MM.1S (cell line): ENCODE measurements around the gene MET.

Experiments
- DNase-seq: peaks from one replicate; pipeline ENCODE4 v3.0.0-alpha.2; 2015
- H2AFZ ChIP-seq: fragments of 300-600 bp; sonication (generic); 2 replicates; pipeline ENCODE4 v1.6.0; 2016; ENCODE audit warnings: antibody characterized with exemption, low read length
- H3F3A ChIP-seq: fragments of 300-600 bp; sonication (generic); 2 replicates; pipeline ENCODE4 v1.6.1; 2016; ENCODE audit warnings: mild to moderate bottlenecking, antibody characterized with exemption, low read length, moderate library complexity, mixed read lengths; ENCODE audit not compliant: insufficient read depth
- H3K27ac ChIP-seq: fragments of 300-600 bp; sonication (generic); 2 replicates; pipeline ENCODE4 v1.5.1; 2016; ENCODE audit warnings: mild to moderate bottlenecking, low read length
- H3K27me3 ChIP-seq: fragments of 300-600 bp; sonication (generic); replicated peaks from 2 replicates; pipeline ENCODE4 v1.6.0; 2016; ENCODE audit warnings: low read length; ENCODE audit not compliant: insufficient read depth
- H3K36me3 ChIP-seq: fragments of 300-600 bp; sonication (generic); replicated peaks from 2 replicates; pipeline ENCODE4 v1.6.1; 2016; ENCODE audit warnings: mild to moderate bottlenecking, low read length, mixed read lengths; ENCODE audit not compliant: insufficient read depth
- H3K4me1 ChIP-seq: fragments of 300-600 bp; sonication (generic); 2 replicates; pipeline ENCODE4 v1.6.1; 2016; ENCODE audit warnings: low read length, mixed read lengths
- H3K4me2 ChIP-seq: fragments of 300-600 bp; sonication (generic); 2 replicates; pipeline ENCODE4 v1.6.0; 2016; ENCODE audit warnings: low read depth, low read length
- H3K4me3 ChIP-seq: fragments of 300-600 bp; sonication (generic); 2 replicates; pipeline ENCODE4 v1.5.1; 2016; ENCODE audit warnings: low read length, mixed read lengths
- H3K79me2 ChIP-seq: fragments of 300-600 bp; sonication (generic); 2 replicates; pipeline ENCODE4 v1.6.1; 2016; ENCODE audit warnings: mixed run types, low read length, mixed read lengths
- H3K9ac ChIP-seq: fragments of 300-600 bp; sonication (generic); 2 replicates; pipeline ENCODE4 v1.6.1; 2016; ENCODE audit warnings: low read length, mixed read lengths
- H3K9me2 ChIP-seq: fragments of 300-600 bp; sonication (generic); replicated peaks from 2 replicates; pipeline ENCODE4 v1.6.1; 2016; ENCODE audit warnings: mild to moderate bottlenecking, low read length, mixed read lengths; ENCODE audit not compliant: insufficient read depth
- H3K9me3 ChIP-seq: fragments of 300-600 bp; sonication (generic); replicated peaks from 2 replicates; pipeline ENCODE4 v1.6.1; 2016; ENCODE audit warnings: mild to moderate bottlenecking, low read length, mixed read lengths; ENCODE audit not compliant: insufficient read depth
- H4K20me1 ChIP-seq: fragments of 300-600 bp; sonication (generic); 2 replicates; pipeline ENCODE4 v1.6.1; 2016; ENCODE audit warnings: mild to moderate bottlenecking, low read length, moderate library complexity, mixed read lengths; ENCODE audit not compliant: insufficient read depth
- CTCF ChIP-seq: fragments of 300-600 bp; sonication (generic); IDR thresholded peaks from 2 replicates; pipeline ENCODE4 v1.5.1; 2016; ENCODE audit warnings: antibody characterized with exemption, low read length, mixed read lengths
- EZH2 ChIP-seq: fragments of 300-600 bp; sonication (generic); optimal IDR thresholded peaks from 2 replicates; pipeline ENCODE3; 2017; ENCODE audit warnings: low read depth, mild to moderate bottlenecking, antibody characterized with exemption, low read length, mixed read lengths
- EZH2phosphoT487 ChIP-seq: fragments of 300-600 bp; sonication (generic); IDR thresholded peaks from 2 replicates; pipeline ENCODE4 v1.6.1; 2018; ENCODE audit warnings: antibody characterized with exemption, low read length

Gene MET

DNA sequence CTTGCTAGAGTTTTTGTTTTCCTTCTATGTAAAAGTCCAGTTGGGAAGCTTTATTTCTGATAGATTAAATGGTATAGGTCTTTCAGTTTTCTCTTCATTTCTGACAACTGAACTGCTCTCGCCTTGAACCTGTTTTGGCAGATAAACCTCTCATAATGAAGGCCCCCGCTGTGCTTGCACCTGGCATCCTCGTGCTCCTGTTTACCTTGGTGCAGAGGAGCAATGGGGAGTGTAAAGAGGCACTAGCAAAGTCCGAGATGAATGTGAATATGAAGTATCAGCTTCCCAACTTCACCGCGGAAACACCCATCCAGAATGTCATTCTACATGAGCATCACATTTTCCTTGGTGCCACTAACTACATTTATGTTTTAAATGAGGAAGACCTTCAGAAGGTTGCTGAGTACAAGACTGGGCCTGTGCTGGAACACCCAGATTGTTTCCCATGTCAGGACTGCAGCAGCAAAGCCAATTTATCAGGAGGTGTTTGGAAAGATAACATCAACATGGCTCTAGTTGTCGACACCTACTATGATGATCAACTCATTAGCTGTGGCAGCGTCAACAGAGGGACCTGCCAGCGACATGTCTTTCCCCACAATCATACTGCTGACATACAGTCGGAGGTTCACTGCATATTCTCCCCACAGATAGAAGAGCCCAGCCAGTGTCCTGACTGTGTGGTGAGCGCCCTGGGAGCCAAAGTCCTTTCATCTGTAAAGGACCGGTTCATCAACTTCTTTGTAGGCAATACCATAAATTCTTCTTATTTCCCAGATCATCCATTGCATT is 27.1 kb downstream of the MET start:
- Histone ChIP-seq H3K79me2 (no peaks in the 10 kb centered on the region), H2AFZ (no peak overlapping the region), H3K9me3 (no peaks in the 10 kb centered on the region), H3F3A (no peaks in the 10 kb centered on the region), H3K9me2 (no peaks in the 10 kb centered on the region), H3K27me3 (no peaks in the 10 kb centered on the region), H3K4me1 (no peaks in the 10 kb centered on the region), H3K27ac (no peak overlapping the region), H3K4me2 (no peak overlapping the region), H3K36me3 (no peaks in the 10 kb centered on the region), H3K4me3 (no peak overlapping the region), H3K9ac (no peak overlapping the region), H4K20me1 (no peaks in the 10 kb centered on the region)
- no peak for DNase-seq
- no peak for TF ChIP-seq EZH2
- TF ChIP-seq CTCF, result no peak
- TF ChIP-seq EZH2phosphoT487, result no peak

GRCh38 chr7:116699722-116700120 is 27.7 kb downstream of the MET start:
- Histone ChIP-seq H3K4me2 (no peak overlapping the region), H3K9me2 (no peaks in the 10 kb centered on the region), H3K79me2 (no peaks in the 10 kb centered on the region), H3K27me3 (no peaks in the 10 kb centered on the region), H4K20me1 (no peaks in the 10 kb centered on the region), H3K4me1 (no peaks in the 10 kb centered on the region), H3K36me3 (no peaks in the 10 kb centered on the region), H3K4me3 (no peak overlapping the region), H3F3A (no peaks in the 10 kb centered on the region), H3K27ac (no peak overlapping the region), H3K9ac (no peak overlapping the region), H3K9me3 (no peaks in the 10 kb centered on the region), H2AFZ (no peak overlapping the region)
- no peak for DNase-seq
- TF ChIP-seq EZH2 (no peak), CTCF (no peak), EZH2phosphoT487 (no peak)

DNA sequence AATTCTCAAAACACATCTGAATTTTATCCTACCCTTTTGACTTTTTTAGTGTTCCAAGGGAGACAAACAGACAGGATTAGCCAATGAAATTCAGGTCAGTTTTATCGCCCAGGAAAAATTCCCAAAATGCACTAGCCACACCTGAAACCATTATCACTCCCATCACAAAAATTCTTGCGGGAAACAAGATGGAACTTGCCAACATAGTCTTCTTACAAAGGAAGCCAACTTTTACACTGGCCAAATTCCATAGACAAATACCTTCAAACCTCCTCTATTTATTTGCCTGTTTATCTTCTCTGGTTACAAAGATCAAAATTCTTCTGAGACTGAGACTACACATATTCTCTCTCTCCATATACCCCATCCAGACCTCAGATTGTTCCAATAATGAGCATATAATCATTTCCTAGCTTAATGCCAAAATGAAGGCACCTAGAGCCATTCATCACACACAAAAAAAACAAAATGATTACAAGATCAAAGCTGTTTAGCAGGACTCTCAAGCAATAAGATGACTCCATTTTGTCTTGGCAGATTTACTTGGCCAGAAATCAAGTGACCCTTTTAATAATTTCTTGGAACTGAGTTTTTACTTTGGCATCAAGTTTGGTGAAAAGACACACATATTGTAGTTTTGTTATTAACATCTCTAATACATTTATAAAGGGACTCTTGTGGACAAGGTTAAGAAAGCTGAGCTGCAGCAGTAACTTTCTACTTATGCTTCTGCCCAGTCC is 30.2 kb downstream of the MET start:
- H3K9me3 ChIP-seq, result no peaks in the 10 kb centered on the region
- H3F3A ChIP-seq, result no peaks in the 10 kb centered on the region
- no peak overlapping the region for H3K4me2 ChIP-seq
- H4K20me1 ChIP-seq, result no peaks in the 10 kb centered on the region
- H3K4me1 ChIP-seq, result no peaks in the 10 kb centered on the region
- no peaks in the 10 kb centered on the region for H3K9me2 ChIP-seq
- DNase-seq, result no peak
- H3K27me3 ChIP-seq, result no peaks in the 10 kb centered on the region
- no peaks in the 10 kb centered on the region for H3K79me2 ChIP-seq
- no peak for TF ChIP-seq EZH2phosphoT487
- no peak for TF ChIP-seq EZH2
- no peak for TF ChIP-seq CTCF
- H3K27ac ChIP-seq, result no peak overlapping the region
- no peak overlapping the region for H2AFZ ChIP-seq
- no peak overlapping the region for H3K4me3 ChIP-seq
- H3K36me3 ChIP-seq, result no peaks in the 10 kb centered on the region
- no peak overlapping the region for H3K9ac ChIP-seq
